K562 (cell line): ENCODE measurements around the gene CLCN1. TPM values are rescaled to one million over a fixed set of nuclear protein-coding genes. Genes with fewer than 3 reads are reported as not detected.

Experiments used
- ATAC-seq: fragments of 200-7000 bp; cut with Tn5 transposase; 3 replicates; pipeline ENCODE4 v1.9.1; 2020; ENCODE audit warnings: moderate library complexity
- BruUV-seq: library from RNA; stranded (reverse); fragments of 400-500 nt; replicated peaks from 2 replicates; lab custom pipeline; 2021; lab: Mats Ljungman, UMichigan
- CTCF ChIA-PET: fragments of 300-600 bp; formaldehyde crosslinking; extraction: SDS; loops from one replicate; lab custom pipeline; 2021; ENCODE audit warnings: low intra/inter-chr PET ratio; lab: Yijun Ruan, JAX
- POLR2A ChIA-PET: fragments of 300-600, 350-650 bp; sonication (Branson Sonifier 250); formaldehyde crosslinking; extraction: SDS; loops from one replicate; lab custom pipeline; 2021; ENCODE audit warnings: antibody characterized with exemption, inconsistent platforms; lab: Yijun Ruan, JAX
- DNase-seq, 4 experiments: peaks; one replicate each; pipeline versions ENCODE4 v3.0.0 to v3.0.0-alpha.2; 2011 to 2018; ENCODE audit warnings: low spot score in 3 of 4, mixed read lengths in 3 of 4; ENCODE audit errors: extremely low read depth in 1 of 4
- FAIRE-seq: peaks from 2 replicates; lab custom pipeline; 2011; peaks lifted over from hg19 to GRCh38; lab: Jason Lieb, UNC
- H2AFZ ChIP-seq: 2 replicates; pipeline ENCODE4 v1.6.0; 2011; ENCODE audit warnings: low read depth, low read length, control low read depth, inconsistent platforms
- H3K27ac ChIP-seq: fragments of 200-600 bp; 3 replicates; pipeline ENCODE4 v1.8.0; 2011; ENCODE audit warnings: low read depth, mild to moderate bottlenecking, control low read depth, inconsistent platforms, low read length, moderate library complexity, mixed read lengths; ENCODE audit errors: extremely low read depth
- H3K27me3 ChIP-seq, 2 experiments: fragments of 300-600 bp in 1 of 2; 2 replicates in 1 of 2; 3 replicates in 1 of 2; pipeline versions ENCODE4 v1.6.0 to v1.8.0; 2011; ENCODE audit warnings: inconsistent platforms in 2 of 2, low read length in 2 of 2, mild to moderate bottlenecking in 1 of 2, mixed read lengths in 1 of 2, moderate library complexity in 1 of 2; ENCODE audit not compliant: control insufficient read depth in 2 of 2, insufficient read depth in 2 of 2
- H3K36me3 ChIP-seq: fragments of 300-600 bp; 3 replicates; pipeline ENCODE4 v1.8.0; 2011; ENCODE audit warnings: mild to moderate bottlenecking, low read length, inconsistent platforms; ENCODE audit not compliant: control insufficient read depth, insufficient read depth
- H3K4me1 ChIP-seq, 2 experiments: fragments of 200-600 bp in 1 of 2; replicated peaks in 1 of 2; 2 replicates in 1 of 2; 3 replicates in 1 of 2; pipeline versions ENCODE4 v1.5.1 to v1.8.0; 2011; ENCODE audit warnings: inconsistent platforms in 2 of 2, low read length in 2 of 2, mild to moderate bottlenecking in 1 of 2, mixed read lengths in 1 of 2, moderate library complexity in 1 of 2; ENCODE audit not compliant: control insufficient read depth in 2 of 2, insufficient read depth in 2 of 2
- H3K4me2 ChIP-seq: 2 replicates; pipeline ENCODE4 v1.6.1; 2011; ENCODE audit warnings: low read length, control low read depth, inconsistent platforms, mixed read lengths; ENCODE audit not compliant: insufficient read depth
- H3K4me3 ChIP-seq: fragments of 200-600 bp; sonication (generic), shearing (Covaris generic); 2 replicates; pipeline ENCODE4 v1.5.1; 2016; ENCODE audit warnings: control low read depth, inconsistent platforms
- H3K79me2 ChIP-seq: fragments of 200-600 bp; 3 replicates; pipeline ENCODE4 v1.8.0; 2011; ENCODE audit warnings: low read length, inconsistent platforms; ENCODE audit not compliant: control insufficient read depth, insufficient read depth
- H3K9ac ChIP-seq, 2 experiments: 2 replicates each; pipeline versions ENCODE4 v1.6.0 to v1.6.1; 2011; ENCODE audit warnings: low read depth in 2 of 2, low read length in 2 of 2, control low read depth in 1 of 2, inconsistent platforms in 1 of 2, mild to moderate bottlenecking in 1 of 2, mixed read lengths in 1 of 2; ENCODE audit not compliant: insufficient read depth in 1 of 2
- H3K9me1 ChIP-seq: one replicate; pipeline ENCODE4 v1.6.0; 2011; ENCODE audit warnings: inconsistent platforms, mild to moderate bottlenecking, low read length, moderate library complexity; ENCODE audit not compliant: control insufficient read depth, insufficient read depth
- H3K9me3 ChIP-seq: replicated peaks from 2 replicates; pipeline ENCODE4 v1.5.1; 2011; ENCODE audit warnings: low read depth, low read length, inconsistent platforms; ENCODE audit not compliant: control insufficient read depth, insufficient read depth
- H4K20me1 ChIP-seq: replicated peaks from 2 replicates; pipeline ENCODE4 v1.6.1; 2011; ENCODE audit warnings: low read length, inconsistent platforms, mixed read lengths; ENCODE audit not compliant: control insufficient read depth, insufficient read depth
- CBX1 ChIP-seq: sonication (generic); IDR thresholded peaks from 2 replicates; pipeline ENCODE4 v1.6.1; 2016; ENCODE audit warnings: antibody characterized with exemption, low read depth, mild to moderate bottlenecking
- CBX3 ChIP-seq, 2 experiments: IDR thresholded peaks; 1 replicate in 1 of 2; 2 replicates in 1 of 2; pipeline ENCODE4 v1.6.1; 2012; ENCODE audit warnings: inconsistent platforms in 2 of 2, low read length in 2 of 2, borderline replicate concordance in 1 of 2, control low read depth in 1 of 2
- COPS2 ChIP-seq: fragments of 450-650 bp; conservative IDR thresholded peaks from 2 replicates; pipeline ENCODE4 v1.6.1; 2016; ENCODE audit warnings: mild to moderate bottlenecking, moderate library complexity
- LEF1 ChIP-seq: fragments of 450-650 bp; IDR thresholded peaks from 2 replicates; pipeline ENCODE4 v1.6.1; 2016; ENCODE audit warnings: mild to moderate bottlenecking
- PCBP2 ChIP-seq: fragments of 200-400 bp; formaldehyde crosslinking; IDR thresholded peaks from 2 replicates; pipeline ENCODE4 v1.6.1; 2018; ENCODE audit warnings: low read length, low read depth, mild to moderate bottlenecking, moderate library complexity; ENCODE audit not compliant: poor library complexity, severe bottlenecking
- POLR2AphosphoS2 ChIP-seq: IDR thresholded peaks from 2 replicates; pipeline ENCODE4 v1.6.1; 2012; ENCODE audit warnings: low read length, improper control_type of control experiment
- PPARD ChIP-seq: fragments of 250-450 bp; sonication (Bioruptor Pico); IDR thresholded peaks from 2 replicates; pipeline ENCODE4 v1.8.0; 2022; ENCODE audit warnings: inconsistent platforms, mild to moderate bottlenecking, moderate library complexity
- RAD51 ChIP-seq: fragments of 450-650 bp; IDR thresholded peaks from 2 replicates; pipeline ENCODE4 v1.7.1; 2016; ENCODE audit warnings: low read depth, mild to moderate bottlenecking, borderline replicate concordance
- SP1 ChIP-seq: sonication (generic); formaldehyde crosslinking; IDR thresholded peaks from 2 replicates; pipeline ENCODE4 v1.8.1; 2022; ENCODE audit warnings: mild to moderate bottlenecking, missing genetic modification reagents
- WGBS: fragments of 100-300 bp; shearing (Covaris generic); methylation state at CpG from one replicate; pipeline ENCODE4 v1.1.6; 2016; ENCODE audit warnings: low coverage, mixed read lengths; ENCODE audit not compliant: insufficient coverage; ENCODE audit errors: missing lambda C conversion rate; 5-methylcytosine and 5-hydroxymethylcytosine counted together
- in situ Hi-C: fragments of 300-500 bp; cut with MboI; formaldehyde crosslinking; loops from 4 replicates; pipeline ENCODE4 v1.15.0; 2018; ENCODE audit warnings: inconsistent platforms, mixed read lengths
- intact Hi-C: fragments of 100-400 bp; cut with micrococcal nuclease; formaldehyde crosslinking; loops from 2 replicates; pipeline ENCODE4 v1.14.2; 2022
- polyA plus RNA-seq, 8 experiments: library from polyadenylated mRNA; depleted of rRNA in 4 of 8; stranded (reverse) in 5 of 8; unstranded in 3 of 8; fragments of >200 nt; fragmentation: Nextera tagmentation in 2 of 8; fragmentation: Illumina TruSeq in 1 of 8; extraction: Ambion mirVana in 2 of 8; extraction: Trizol in 1 of 8; gene quantifications; 2 replicates each; pipeline versions ENCODE4 v1.2.1 to v1.2.3, GENCODE V29; 2011 to 2014; ENCODE audit warnings: inconsistent platforms in 1 of 8, missing spikeins in 1 of 8
- total RNA-seq, 7 experiments: library from RNA; depleted of rRNA in 6 of 7; stranded (reverse); fragments of >200 nt in 6 of 7; fragmentation: Illumina TruSeq in 2 of 7; extraction: Trizol in 2 of 7; gene quantifications; 2 replicates each; pipeline versions ENCODE4 v1.2.1 to v1.2.3, GENCODE V29; 2011 to 2021; ENCODE audit warnings: low replicate concordance in 1 of 7
- TF ChIP-seq, protein P1 (sequence below): fragments of 450-650 bp; conservative IDR thresholded peaks from 2 replicates; pipeline ENCODE4 v1.6.1; 2016; ENCODE audit warnings: missing genetic modification characterization, low read depth, mild to moderate bottlenecking, control low read depth, missing compliant biosample characterization
- TF ChIP-seq, protein P2 (sequence below): fragments of 450-650 bp; formaldehyde crosslinking; IDR thresholded peaks from 2 replicates; pipeline ENCODE4 v1.4.0; 2022; ENCODE audit warnings: missing genetic modification characterization

CLCN1 gene
- total and polyA plus RNA-seq, 9 of the 15 experiments (the other 6 are each of a cell fraction or from before 2014, with no cell fraction given) = 0.01 to 0.11 (median 0.04) TPM; not detected in 4

DNA sequence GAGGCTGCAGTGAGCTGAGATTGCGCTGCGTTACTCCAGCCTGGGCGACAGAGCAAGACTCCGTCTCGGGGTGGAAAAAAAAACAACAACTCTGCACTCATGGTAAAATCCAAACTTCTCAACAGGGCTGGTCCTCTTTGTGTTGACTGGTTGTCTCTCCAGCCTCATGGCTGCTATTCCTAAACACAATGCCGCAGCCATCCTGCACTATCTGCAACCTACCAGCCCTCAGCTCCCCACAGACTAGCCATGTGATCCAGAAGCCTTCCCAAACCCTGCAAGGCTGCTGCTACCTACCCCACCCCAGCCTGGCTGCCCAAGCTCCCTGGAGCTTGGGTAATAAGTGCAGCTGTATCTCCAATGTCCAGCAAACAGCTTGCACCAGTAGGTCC lies 77.0 kb downstream of the CLCN1 start:
- Histone ChIP-seq H3K9me3 (no peaks in the 10 kb centered on the region), H3K4me3 (no peak overlapping the region), H2AFZ (no peak overlapping the region), H3K36me3 (peaks cover 39% of the 10 kb centered on the region; the same call in 2 of the 3 replicates), H3K79me2 (no peaks in the 10 kb centered on the region), H3K4me1 (peaks cover 0 to 20% of the 10 kb centered on the region in 2 experiments; a peak in 2 of 5 replicates), H3K27me3 (peaks cover 15 to 46% of the 10 kb centered on the region in 2 experiments; a peak in 4 of 5 replicates), H3K9me1 (peaks cover 8% of the 10 kb centered on the region), H3K4me2 (no peak overlapping the region), H3K9ac (no peak overlapping the region), H4K20me1 (peaks cover 25% of the 10 kb centered on the region), H3K27ac (no peak overlapping the region)
- DNase-seq = peak in 1 of 4 experiments; percentile 17
- intact Hi-C loops (no loop called here), in situ Hi-C loops (no loop called here)
- no peak for FAIRE-seq
- ChIA-PET CTCF (no interaction called here), POLR2A (interaction anchor here (0.6 to 9.7 kb wide), 8 partner anchors 9 to 130 kb away, joined by 3 to 131 read pairs (median 4); partner anchors contain the start of genes EPHA1, GSTK1 and ZYX)
- BruUV-seq = no TSS peak
- TF ChIP-seq POLR2AphosphoS2 = peak; percentile 57; the same call in 1 of the 2 replicates
- TF ChIP-seq CBX1 = 0 out of 2 replicates have a peak, but pooled peaks have one; percentile 22
- TF ChIP-seq CBX3 (IDR thresholded peaks at IDR 0.05; ENCODE audit: borderline replicate concordance in 1 of 2, low read length in 2 of 2) = no peak
- 78% methylated on average over 6 of the region's 6 CpGs for WGBS
- no peak for ATAC-seq

DNA sequence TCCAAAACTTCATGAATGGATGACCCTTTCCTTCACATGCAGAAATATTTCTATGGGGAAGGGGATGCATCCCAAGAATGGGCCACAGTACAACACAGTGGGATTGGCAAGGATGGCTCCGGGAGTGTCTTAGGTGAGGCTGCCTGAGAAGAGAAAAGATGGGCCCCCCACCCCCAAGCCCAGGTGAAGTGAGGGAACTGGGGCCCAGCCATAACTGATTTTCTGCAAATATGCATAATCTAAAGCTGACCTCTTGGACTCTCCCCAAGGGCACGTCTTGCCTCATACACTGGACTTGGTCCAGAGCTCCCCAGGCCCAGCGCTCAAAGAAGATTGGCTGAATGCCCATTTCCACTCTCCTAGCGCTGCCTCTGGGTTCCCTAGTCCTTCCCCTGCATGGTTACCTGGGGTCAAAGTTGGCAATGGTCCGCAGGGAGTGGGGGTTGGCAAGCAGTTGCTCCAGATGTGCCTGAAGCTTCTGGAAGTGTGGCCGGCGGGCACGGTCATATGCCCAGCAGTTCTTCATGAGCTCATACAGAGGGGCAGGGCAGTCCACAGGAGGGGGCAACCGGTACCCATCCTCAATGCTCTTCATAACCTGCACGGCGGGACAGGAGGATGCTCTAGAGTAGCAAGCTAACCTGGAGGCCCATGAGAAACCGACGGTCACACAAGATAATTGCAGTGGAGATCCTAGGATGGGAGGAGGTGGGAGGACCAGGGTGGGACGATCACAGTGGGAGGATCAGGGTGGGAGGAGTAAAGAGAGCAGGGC lies 77.5 kb downstream of the CLCN1 start:
- H3K27me3 ChIP-seq = peaks cover 19 to 52% of the 10 kb centered on the region in 2 experiments; a peak in 4 of 5 replicates
- CTCF ChIA-PET = no interaction called here
- peaks cover 25% of the 10 kb centered on the region for H4K20me1 ChIP-seq
- intact Hi-C loops (no loop called here), in situ Hi-C loops (no loop called here)
- no peaks in the 10 kb centered on the region for H3K79me2 ChIP-seq
- no TSS peak for BruUV-seq
- H3K27ac ChIP-seq = no peak overlapping the region
- H2AFZ ChIP-seq = no peak overlapping the region
- peaks cover 33% of the 10 kb centered on the region; the same call in 2 of the 3 replicates for H3K36me3 ChIP-seq
- 22% methylated on average over 14 of the region's 14 CpGs for WGBS
- ATAC-seq (no peak), FAIRE-seq (no peak), DNase-seq (peak in 2 of 4 experiments; percentile 31 to 36)
- POLR2A ChIA-PET = interaction anchor here (0.9 to 9.7 kb wide), 8 partner anchors 9 to 41 kb away, joined by 3 to 131 read pairs (median 6); partner anchors contain the start of genes EPHA1 and ZYX
- no peak overlapping the region for H3K9ac ChIP-seq
- H3K4me3 ChIP-seq = no peak overlapping the region
- H3K4me1 ChIP-seq = peaks cover 0 to 15% of the 10 kb centered on the region in 2 experiments; a peak in 2 of 5 replicates
- H3K4me2 ChIP-seq = no peak overlapping the region
- no peaks in the 10 kb centered on the region for H3K9me3 ChIP-seq
- peaks cover 8% of the 10 kb centered on the region for H3K9me1 ChIP-seq
- TF ChIP-seq RAD51 (no peak), COPS2 (no peak), PPARD (CRISPR knock-in tag) (no peak), PCBP2 (no peak), SP1 (CRISPR knock-in tag) (no peak), LEF1 (no peak)
- TF ChIP-seq, protein P1, sequence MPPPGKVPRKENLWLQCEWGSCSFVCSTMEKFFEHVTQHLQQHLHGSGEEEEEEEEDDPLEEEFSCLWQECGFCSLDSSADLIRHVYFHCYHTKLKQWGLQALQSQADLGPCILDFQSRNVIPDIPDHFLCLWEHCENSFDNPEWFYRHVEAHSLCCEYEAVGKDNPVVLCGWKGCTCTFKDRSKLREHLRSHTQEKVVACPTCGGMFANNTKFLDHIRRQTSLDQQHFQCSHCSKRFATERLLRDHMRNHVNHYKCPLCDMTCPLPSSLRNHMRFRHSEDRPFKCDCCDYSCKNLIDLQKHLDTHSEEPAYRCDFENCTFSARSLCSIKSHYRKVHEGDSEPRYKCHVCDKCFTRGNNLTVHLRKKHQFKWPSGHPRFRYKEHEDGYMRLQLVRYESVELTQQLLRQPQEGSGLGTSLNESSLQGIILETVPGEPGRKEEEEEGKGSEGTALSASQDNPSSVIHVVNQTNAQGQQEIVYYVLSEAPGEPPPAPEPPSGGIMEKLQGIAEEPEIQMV (tag) = no peak
- TF ChIP-seq, protein P2, sequence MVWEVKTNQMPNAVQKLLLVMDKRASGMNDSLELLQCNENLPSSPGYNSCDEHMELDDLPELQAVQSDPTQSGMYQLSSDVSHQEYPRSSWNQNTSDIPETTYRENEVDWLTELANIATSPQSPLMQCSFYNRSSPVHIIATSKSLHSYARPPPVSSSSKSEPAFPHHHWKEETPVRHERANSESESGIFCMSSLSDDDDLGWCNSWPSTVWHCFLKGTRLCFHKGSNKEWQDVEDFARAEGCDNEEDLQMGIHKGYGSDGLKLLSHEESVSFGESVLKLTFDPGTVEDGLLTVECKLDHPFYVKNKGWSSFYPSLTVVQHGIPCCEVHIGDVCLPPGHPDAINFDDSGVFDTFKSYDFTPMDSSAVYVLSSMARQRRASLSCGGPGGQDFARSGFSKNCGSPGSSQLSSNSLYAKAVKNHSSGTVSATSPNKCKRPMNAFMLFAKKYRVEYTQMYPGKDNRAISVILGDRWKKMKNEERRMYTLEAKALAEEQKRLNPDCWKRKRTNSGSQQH (CRISPR knock-in tag) = 0 out of 2 replicates have a peak, but pooled peaks have one; percentile 26
